Body of pancreas (tissue), 4 donors: Measurements from ENCODE around the gene ZNF239. TPM values are rescaled to one million over a fixed set of nuclear protein-coding genes. Genes with fewer than 3 reads are reported as not detected.
A peak's percentile ranks its signal among the peaks of the same experiment; 100 is the strongest.
"Not testable (repeated sequence)": the region's sequence is repeated elsewhere in the genome, so short reads cannot be mapped to it uniquely, and the experiment has no call there.

Experiments used
- ATAC-seq: fragments of 150-250 bp; one replicate; pipeline ENCODE4 v1.9.1; 2016
- DNase-seq, 4 donors: peaks; one replicate each; pipeline ENCODE4 v3.0.0-alpha.2; 2019
- H3K27ac ChIP-seq, 4 donors: fragments of 200-600 bp; sonication (generic); 1 replicate in 3 of 4; 2 replicates in 1 of 4; pipeline versions ENCODE4 v1.5.1 to v1.6.1; 2016 to 2019; ENCODE audit warnings: mild to moderate bottlenecking in 1 of 4, mixed read lengths in 1 of 4, moderate library complexity in 1 of 4
- H3K27me3 ChIP-seq, 2 donors: fragments of 200-600 bp; sonication (generic); one replicate each; pipeline ENCODE4 v1.6.0; 2016; ENCODE audit warnings: mild to moderate bottlenecking in 1 of 2
- H3K36me3 ChIP-seq, 2 donors: fragments of 200-600 bp; sonication (generic); replicated peaks in 1 of 2; 2 replicates each; pipeline ENCODE4 v1.5.1; 2016; ENCODE audit warnings: low read depth in 2 of 2; ENCODE audit not compliant: insufficient read depth in 1 of 2
- H3K4me1 ChIP-seq: fragments of 200-600 bp; sonication (generic); one replicate; pipeline ENCODE4 v1.6.0; 2016
- H3K4me3 ChIP-seq, 2 donors: fragments of 200-600 bp; sonication (generic); 1 replicate in 1 of 2; 2 replicates in 1 of 2; pipeline ENCODE4 v1.5.1; 2016 to 2019
- H3K9me3 ChIP-seq, 3 donors: fragments of 200-600 bp; sonication (generic); 1 replicate in 2 of 3; 2 replicates in 1 of 3; pipeline ENCODE4 v1.5.1; 2016
- CTCF ChIP-seq, 7 experiments: fragments of 450-650 bp in 4 of 7; fragments of 200-600 bp in 3 of 7; sonication (generic) in 3 of 7; IDR thresholded peaks; one replicate each; pipeline ENCODE4 v1.5.1; 2016 to 2019; ENCODE audit warnings: antibody characterized with exemption in 7 of 7
- POLR2A ChIP-seq, 3 donors: fragments of 450-650 bp; IDR thresholded peaks; one replicate each; pipeline ENCODE4 v1.6.1; 2016; ENCODE audit warnings: antibody characterized with exemption in 3 of 3, mild to moderate bottlenecking in 2 of 3
- WGBS, 2 donors: methylation state at CpG; one replicate each; pipeline ENCODE4 v1.1.5; 2017; 5-methylcytosine and 5-hydroxymethylcytosine counted together
- intact Hi-C: fragments of 100-400 bp; cut with DNase I; formaldehyde crosslinking; loops from one replicate; pipeline ENCODE4 v1.15.1; 2023
- total RNA-seq, 2 donors: library from RNA; depleted of rRNA; stranded (reverse); fragments of >200 nt; gene quantifications; one replicate each; pipeline ENCODE4 v1.1.0, GENCODE V29; 2016

Gene ZNF239
- total RNA-seq, 2 donors from 2014 or later: 4.9 to 10.2 TPM

GRCh38 chr10:43605850-43606322, 31.5 kb upstream of the ZNF239 start:
- peak overlapping the region in 2 of 4 donors; percentile 66 to 82 for H3K27ac ChIP-seq
- 41 to 43% methylated on average over 12 of the region's 12 CpGs for WGBS, 2 donors
- peak; percentile 15 for ATAC-seq
- peaks cover 4% of the 10 kb centered on the region for H3K4me1 ChIP-seq
- DNase-seq: no peak
- peak overlapping the region in 1 of 2 donors; percentile 88 for H3K4me3 ChIP-seq
- intact Hi-C loops: no loop called here
- no peaks in the 10 kb centered on the region for H3K36me3 ChIP-seq
- TF ChIP-seq CTCF (IDR thresholded peaks at IDR 0.05) (no peak), POLR2A (IDR thresholded peaks at IDR 0.05) (no peak)
- H3K27me3 ChIP-seq: no peaks in the 10 kb centered on the region
- H3K9me3 ChIP-seq: no peaks in the 10 kb centered on the region

- H3K27me3 ChIP-seq, DNase-seq, H3K4me3 ChIP-seq, H3K4me1 ChIP-seq, intact Hi-C loops, H3K27ac ChIP-seq, H3K36me3 ChIP-seq, H3K9me3 ChIP-seq, ATAC-seq: not testable (repeated sequence)
- WGBS, 2 donors: 87 to 89% methylated on average over 6 of the region's 6 CpGs
Observed at GRCh38 chr10:43601576-43601975, 27.2 kb upstream of the ZNF239 start.

DNA sequence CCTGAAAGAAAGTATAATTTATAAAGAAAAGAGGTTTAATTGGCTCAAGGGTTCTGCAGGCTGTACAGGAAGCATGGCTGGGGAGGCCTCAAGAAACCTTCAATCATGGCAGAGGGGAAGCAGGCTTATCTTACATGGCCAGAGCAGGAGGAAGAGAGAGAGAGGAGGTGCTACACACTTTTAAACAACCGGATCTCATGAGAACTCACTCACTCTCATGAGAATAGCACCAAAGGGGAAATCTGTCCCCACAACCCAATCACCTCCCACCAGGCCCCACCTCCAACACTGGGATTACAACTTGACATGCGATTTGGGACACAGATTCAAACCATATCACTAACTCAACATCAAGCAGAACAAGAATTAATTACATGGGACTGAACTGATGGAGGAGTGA, 24.9 kb upstream of the ZNF239 start:
- no peaks in the 10 kb centered on the region for H3K36me3 ChIP-seq
- no peak for ATAC-seq
- H3K4me1 ChIP-seq: peaks cover 8% of the 10 kb centered on the region
- no peak overlapping the region for H3K27ac ChIP-seq
- no peak for DNase-seq
- no peaks in the 10 kb centered on the region for H3K9me3 ChIP-seq
- H3K4me3 ChIP-seq: no peak overlapping the region
- intact Hi-C loops: no loop called here
- H3K27me3 ChIP-seq: no peaks in the 10 kb centered on the region
- TF ChIP-seq POLR2A (IDR thresholded peaks at IDR 0.05) (no peak), CTCF (IDR thresholded peaks at IDR 0.05) (no peak)
- 55 to 71% methylated on average over 2 of the region's 2 CpGs for WGBS, 2 donors

- H3K4me1 ChIP-seq: peaks cover 8% of the 10 kb centered on the region
- H3K36me3 ChIP-seq: no peaks in the 10 kb centered on the region
- intact Hi-C loops: no loop called here
- DNase-seq: no peak
- no peak for TF ChIP-seq CTCF (IDR thresholded peaks at IDR 0.05)
- no peak for TF ChIP-seq POLR2A (IDR thresholded peaks at IDR 0.05)
- WGBS, 2 donors: 73 to 77% methylated on average over 2 of the region's 2 CpGs
- no peak overlapping the region for H3K4me3 ChIP-seq
- no peak for ATAC-seq
- H3K9me3 ChIP-seq: no peaks in the 10 kb centered on the region
- no peaks in the 10 kb centered on the region for H3K27me3 ChIP-seq
- no peak overlapping the region for H3K27ac ChIP-seq
Observed at GRCh38 chr10:43598446-43598845, 24.0 kb upstream of the ZNF239 start.

DNA sequence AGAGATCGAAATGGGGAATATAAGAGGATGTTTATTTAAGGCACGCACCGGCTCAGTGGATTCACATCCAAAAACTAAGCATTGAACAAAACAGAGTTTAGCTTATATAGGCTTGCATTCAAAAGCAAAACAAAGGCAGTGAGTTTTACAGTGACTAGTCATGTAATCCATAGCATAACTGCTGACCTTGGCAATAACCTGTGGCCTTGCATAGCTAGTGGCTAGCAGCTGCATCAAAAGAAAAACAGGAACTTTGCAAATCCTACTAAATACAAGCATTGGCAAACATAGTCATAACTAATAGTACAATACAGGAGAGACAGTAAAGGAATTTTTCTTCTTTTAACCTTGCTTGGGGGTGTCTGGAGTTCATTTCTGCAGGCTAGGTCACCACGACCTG, 22.1 kb upstream of the ZNF239 start:
- Histone ChIP-seq H3K4me3 (no peak overlapping the region), H3K4me1 (peaks cover 8% of the 10 kb centered on the region), H3K27ac (no peak overlapping the region), H3K9me3 (no peaks in the 10 kb centered on the region), H3K27me3 (no peaks in the 10 kb centered on the region), H3K36me3 (no peaks in the 10 kb centered on the region)
- TF ChIP-seq CTCF (IDR thresholded peaks at IDR 0.05): no peak
- TF ChIP-seq POLR2A (IDR thresholded peaks at IDR 0.05): no peak
- no peak for ATAC-seq
- DNase-seq: no peak
- 86% methylated on average over 4 of the region's 4 CpGs for WGBS, 2 donors
- intact Hi-C loops: no loop called here
